Stimulated activated naive B cell treated with anti-CD40 and anti-IgM and Interleukin-4, amounts not matched to agents 10 μg/mL and 1 μg/mL and 100 μg/mL, for 72 hours (primary cell): ENCODE data around the gene HEXD.
"Not testable (repeated sequence)": the region's sequence is repeated elsewhere in the genome, so short reads cannot be mapped to it uniquely, and the experiment has no call there.

Experiments
- ATAC-seq, 2 donors: fragments of 150-1000 bp; cut with Tn5 transposase; replicated peaks; 2 replicates each; pipeline ENCODE4 v1.10.0; 2021; ENCODE audit warnings: moderate library complexity in 1 of 2
- DNase-seq: peaks from one replicate; pipeline ENCODE4 v3.0.0; 2021
- H3K27ac Mint-ChIP-seq: one replicate; pipeline ENCODE4 v1.8.0; 2022; ENCODE audit warnings: mild to moderate bottlenecking, mixed read lengths
- H3K27me3 Mint-ChIP-seq, 2 donors: one replicate each; pipeline ENCODE4 v1.8.0; 2022; ENCODE audit warnings: mixed read lengths in 2 of 2
- H3K36me3 Mint-ChIP-seq, 2 donors: one replicate each; pipeline ENCODE4 v1.8.0; 2022; ENCODE audit warnings: mixed read lengths in 2 of 2, mild to moderate bottlenecking in 1 of 2
- H3K4me1 Mint-ChIP-seq, 2 donors: one replicate each; pipeline ENCODE4 v1.8.0; 2022; ENCODE audit warnings: mixed read lengths in 2 of 2, mild to moderate bottlenecking in 1 of 2
- H3K4me3 Mint-ChIP-seq, 2 donors: one replicate each; pipeline ENCODE4 v1.8.0; 2022; ENCODE audit warnings: mild to moderate bottlenecking in 2 of 2, mixed read lengths in 2 of 2, moderate library complexity in 1 of 2
- H3K9me3 Mint-ChIP-seq, 2 donors: one replicate each; pipeline ENCODE4 v1.8.0; 2022; ENCODE audit warnings: mixed read lengths in 2 of 2, mild to moderate bottlenecking in 1 of 2

Gene HEXD

DNA sequence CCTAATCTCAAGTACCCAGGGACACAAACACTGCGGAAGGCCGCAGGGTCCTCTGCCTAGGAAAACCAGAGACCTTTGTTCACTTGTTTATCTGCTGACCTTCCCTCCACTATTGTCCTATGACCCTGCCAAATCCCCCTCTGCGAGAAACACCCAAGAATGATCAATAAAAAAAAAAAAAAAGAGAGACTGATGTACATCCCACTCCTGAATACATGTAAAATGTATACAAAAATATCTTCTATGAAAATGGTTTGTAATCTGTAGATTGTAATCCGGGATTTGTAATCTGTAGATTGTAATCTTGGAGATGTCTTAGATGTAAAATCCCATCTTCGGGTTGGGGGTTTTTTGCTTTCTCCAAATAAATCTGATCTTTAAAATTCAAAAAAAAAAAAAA lies 40.9 kb upstream of the HEXD start:
- Mint-ChIP-seq H3K27me3 (peaks cover 50 to 70% of the 10 kb centered on the region in 2 donors), H3K4me1 (peaks cover 17 to 24% of the 10 kb centered on the region in 2 donors)
- H3K9me3 Mint-ChIP-seq, DNase-seq, H3K4me3 Mint-ChIP-seq, H3K27ac Mint-ChIP-seq, ATAC-seq, H3K36me3 Mint-ChIP-seq: not testable (repeated sequence)

DNA sequence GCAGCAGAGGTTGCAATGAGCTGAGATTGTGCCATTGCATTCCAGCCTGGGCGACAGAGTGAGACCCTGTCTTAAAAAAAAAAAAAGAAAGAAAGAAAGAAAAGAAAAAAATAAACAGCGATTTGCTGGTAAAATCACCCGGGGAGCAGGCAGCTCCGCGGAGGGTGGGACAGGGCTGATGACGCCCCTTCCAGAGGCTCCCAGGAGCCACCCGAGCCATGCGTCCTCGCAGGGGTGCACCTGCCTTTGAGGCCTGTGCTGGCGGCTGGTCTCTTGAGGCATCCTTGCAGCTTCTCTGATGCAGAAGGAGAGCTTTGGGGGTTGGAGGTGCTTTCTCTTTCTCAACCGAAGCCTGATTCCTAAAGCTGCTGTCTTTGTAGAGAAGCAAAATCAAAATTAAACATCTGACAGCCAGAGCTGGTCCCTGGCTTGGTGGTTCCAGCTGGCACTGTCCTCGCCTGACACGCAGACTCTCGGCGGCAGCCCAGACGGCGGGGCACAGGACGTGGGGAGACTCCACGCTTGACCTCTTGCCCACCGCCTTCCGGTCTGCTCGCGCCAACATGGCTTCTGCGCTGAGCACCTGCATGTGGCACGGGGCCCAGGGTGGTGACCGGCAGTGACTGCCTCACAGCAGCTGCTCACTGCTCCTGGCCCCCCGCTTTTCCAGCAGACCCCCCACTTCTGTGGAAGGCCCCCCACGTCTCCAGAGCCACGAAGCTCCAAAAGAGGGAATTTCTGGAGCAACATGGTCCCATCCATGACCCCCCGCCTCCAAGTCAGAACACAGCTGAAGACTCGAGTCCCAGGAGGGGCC lies 40.0 kb upstream of the HEXD start:
- no peaks in the 10 kb centered on the region for H3K9me3 Mint-ChIP-seq
- no peak for ATAC-seq
- peaks cover 10 to 15% of the 10 kb centered on the region in 2 donors for H3K4me1 Mint-ChIP-seq
- no peak for DNase-seq
- H3K36me3 Mint-ChIP-seq: no peaks in the 10 kb centered on the region
- no peak overlapping the region for H3K27ac Mint-ChIP-seq
- H3K4me3 Mint-ChIP-seq: no peak overlapping the region
- H3K27me3 Mint-ChIP-seq: peaks cover 51 to 70% of the 10 kb centered on the region in 2 donors

DNA sequence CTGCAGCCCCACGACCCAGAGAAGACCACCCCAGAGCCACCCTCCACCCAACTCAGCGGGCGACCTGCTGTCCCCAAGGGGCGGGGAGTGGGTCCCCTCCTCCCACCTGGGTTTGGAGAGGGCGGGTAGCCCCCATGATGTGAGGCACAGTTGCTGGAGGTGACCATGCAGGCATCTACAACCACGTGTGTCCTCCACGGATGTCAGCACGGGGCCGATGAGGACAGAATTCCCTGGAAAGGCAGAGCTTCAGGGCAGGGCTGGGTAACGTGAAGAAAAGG lies 39.5 kb upstream of the HEXD start:
- Mint-ChIP-seq H3K4me3 (no peak overlapping the region), H3K27me3 (peaks cover 54 to 70% of the 10 kb centered on the region in 2 donors), H3K36me3 (no peaks in the 10 kb centered on the region), H3K27ac (no peak overlapping the region), H3K4me1 (peaks cover 10% of the 10 kb centered on the region in 2 donors), H3K9me3 (no peaks in the 10 kb centered on the region)
- ATAC-seq: no peak
- no peak for DNase-seq

GRCh38 chr17:82380860-82381702 lies 37.1 kb upstream of the HEXD start:
- Mint-ChIP-seq H3K27me3 (peaks cover 50 to 73% of the 10 kb centered on the region in 2 donors), H3K9me3 (no peaks in the 10 kb centered on the region), H3K27ac (no peak overlapping the region), H3K36me3 (no peaks in the 10 kb centered on the region), H3K4me1 (peaks cover 10% of the 10 kb centered on the region in 2 donors), H3K4me3 (no peak overlapping the region)
- DNase-seq: no peak
- no peak for ATAC-seq

DNA sequence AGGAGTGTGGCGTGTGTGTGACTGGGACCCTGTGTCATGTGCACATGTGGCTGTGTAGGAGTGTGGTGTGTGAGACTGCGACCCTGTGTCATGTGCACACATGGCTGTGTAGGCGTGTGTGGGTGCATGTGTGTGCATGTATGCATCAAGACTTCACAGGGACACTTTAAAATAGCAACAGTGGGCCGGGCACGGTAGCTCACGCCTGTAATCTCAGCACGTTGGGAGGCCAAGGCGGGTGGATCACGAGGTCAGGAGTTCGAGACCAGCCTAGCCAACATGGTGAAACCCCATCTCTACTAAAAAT lies 36.5 kb upstream of the HEXD start:
- not testable (repeated sequence) for H3K4me3 Mint-ChIP-seq, DNase-seq, H3K9me3 Mint-ChIP-seq, H3K36me3 Mint-ChIP-seq, ATAC-seq, H3K27ac Mint-ChIP-seq
- peaks cover 48 to 71% of the 10 kb centered on the region in 2 donors for H3K27me3 Mint-ChIP-seq
- peaks cover 10 to 14% of the 10 kb centered on the region in 2 donors for H3K4me1 Mint-ChIP-seq

GRCh38 chr17:82382220-82382932 lies 35.8 kb upstream of the HEXD start:
- not testable (repeated sequence) for ATAC-seq, H3K4me3 Mint-ChIP-seq, H3K27ac Mint-ChIP-seq, H3K9me3 Mint-ChIP-seq, H3K36me3 Mint-ChIP-seq, DNase-seq
- Mint-ChIP-seq H3K4me1 (peaks cover 10 to 14% of the 10 kb centered on the region in 2 donors), H3K27me3 (peaks cover 49 to 71% of the 10 kb centered on the region in 2 donors)

GRCh38 chr17:82382933-82383255 lies 35.3 kb upstream of the HEXD start:
- no peak overlapping the region for H3K4me3 Mint-ChIP-seq
- no peaks in the 10 kb centered on the region for H3K9me3 Mint-ChIP-seq
- H3K27me3 Mint-ChIP-seq: peaks cover 51 to 67% of the 10 kb centered on the region in 2 donors
- no peak for DNase-seq
- no peak overlapping the region for H3K27ac Mint-ChIP-seq
- no peaks in the 10 kb centered on the region for H3K36me3 Mint-ChIP-seq
- peaks cover 10 to 17% of the 10 kb centered on the region in 2 donors for H3K4me1 Mint-ChIP-seq
- ATAC-seq: no peak

DNA sequence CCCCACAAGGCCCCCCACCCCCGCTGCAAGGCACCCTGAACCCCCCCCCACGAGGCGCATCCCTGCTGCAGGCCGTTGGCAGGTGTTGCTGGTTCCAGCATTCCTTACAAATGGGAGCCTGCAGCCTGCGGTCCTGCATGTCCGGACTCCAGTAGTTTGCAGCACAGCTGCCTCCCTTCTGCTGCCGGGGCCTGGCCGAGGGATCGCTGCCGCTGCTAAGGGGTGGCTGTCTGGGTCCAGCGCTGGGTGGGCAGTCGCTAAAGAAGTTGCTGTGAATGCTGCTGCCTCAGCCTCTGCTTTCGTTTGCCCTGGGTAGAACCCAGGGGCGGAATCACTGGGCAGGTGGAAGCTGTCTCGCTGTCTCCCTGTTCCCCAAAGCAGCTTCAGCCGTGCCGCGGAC lies 34.7 kb upstream of the HEXD start:
- Mint-ChIP-seq H3K36me3 (no peaks in the 10 kb centered on the region), H3K9me3 (no peaks in the 10 kb centered on the region), H3K27ac (no peak overlapping the region), H3K4me3 (no peak overlapping the region), H3K27me3 (peaks cover 49 to 63% of the 10 kb centered on the region in 2 donors), H3K4me1 (peaks cover 10 to 17% of the 10 kb centered on the region in 2 donors)
- ATAC-seq: no peak
- DNase-seq: no peak

DNA sequence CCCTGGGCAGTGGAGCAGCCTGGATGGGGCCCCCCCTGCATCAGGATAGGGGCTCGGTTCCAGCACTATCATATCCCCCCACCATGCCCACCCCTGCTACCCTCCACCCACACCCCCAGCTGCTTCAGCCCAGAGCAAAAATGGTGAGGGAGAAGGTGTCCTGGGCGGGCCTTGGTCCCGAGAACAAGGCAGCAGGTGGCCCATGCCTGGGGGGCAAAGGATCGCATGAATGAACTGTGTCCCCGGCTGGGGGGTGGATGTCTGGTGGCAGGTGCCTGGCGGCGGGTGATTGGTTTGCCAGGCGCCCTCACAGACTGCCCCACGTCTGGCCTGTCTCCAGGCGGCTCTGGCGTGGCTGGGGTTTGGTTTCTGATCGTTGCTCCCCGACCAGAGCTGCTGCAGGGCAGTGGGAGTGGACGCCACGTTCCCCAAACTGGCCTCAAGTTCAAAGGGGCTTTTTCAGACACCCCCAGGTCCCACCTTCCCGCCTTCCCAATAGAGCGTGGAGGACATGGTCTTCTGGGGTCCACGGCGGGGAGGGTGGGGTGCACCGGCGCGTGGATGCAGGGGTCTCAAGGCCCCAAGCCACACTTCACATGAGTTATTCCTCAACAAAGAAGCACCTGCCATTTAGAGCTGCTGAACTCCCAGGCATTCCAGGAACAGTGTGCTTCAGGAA lies 34.0 kb upstream of the HEXD start:
- Mint-ChIP-seq H3K9me3 (no peaks in the 10 kb centered on the region), H3K4me1 (peaks cover 5 to 15% of the 10 kb centered on the region in 2 donors)

GRCh38 chr17:82384730-82385481 lies 33.2 kb upstream of the HEXD start:
- H3K4me1 Mint-ChIP-seq: peaks cover 5 to 13% of the 10 kb centered on the region in 2 donors
- no peak for DNase-seq
- H3K27ac Mint-ChIP-seq: no peak overlapping the region
- no peak overlapping the region for H3K4me3 Mint-ChIP-seq
- H3K27me3 Mint-ChIP-seq: peaks cover 41 to 53% of the 10 kb centered on the region in 2 donors
- ATAC-seq: no peak
- H3K9me3 Mint-ChIP-seq: no peaks in the 10 kb centered on the region
- no peaks in the 10 kb centered on the region for H3K36me3 Mint-ChIP-seq

More for the DNA sequence above, 34.0 kb upstream of the HEXD start:
- Mint-ChIP-seq H3K4me3 (peak overlapping the region in 1 of 2 donors; percentile 33), H3K36me3 (no peaks in the 10 kb centered on the region), H3K27me3 (peaks cover 44 to 56% of the 10 kb centered on the region in 2 donors), H3K27ac (no peak overlapping the region)
- DNase-seq: no peak
- no peak for ATAC-seq

- Mint-ChIP-seq H3K4me3 (no peak overlapping the region), H3K36me3 (no peaks in the 10 kb centered on the region), H3K9me3 (no peaks in the 10 kb centered on the region), H3K4me1 (peaks cover 5 to 11% of the 10 kb centered on the region in 2 donors), H3K27me3 (peaks cover 35 to 45% of the 10 kb centered on the region in 2 donors), H3K27ac (no peak overlapping the region)
- no peak for DNase-seq
- no peak for ATAC-seq
Measured at GRCh38 chr17:82385559-82386254, 32.4 kb upstream of the HEXD start.

DNA sequence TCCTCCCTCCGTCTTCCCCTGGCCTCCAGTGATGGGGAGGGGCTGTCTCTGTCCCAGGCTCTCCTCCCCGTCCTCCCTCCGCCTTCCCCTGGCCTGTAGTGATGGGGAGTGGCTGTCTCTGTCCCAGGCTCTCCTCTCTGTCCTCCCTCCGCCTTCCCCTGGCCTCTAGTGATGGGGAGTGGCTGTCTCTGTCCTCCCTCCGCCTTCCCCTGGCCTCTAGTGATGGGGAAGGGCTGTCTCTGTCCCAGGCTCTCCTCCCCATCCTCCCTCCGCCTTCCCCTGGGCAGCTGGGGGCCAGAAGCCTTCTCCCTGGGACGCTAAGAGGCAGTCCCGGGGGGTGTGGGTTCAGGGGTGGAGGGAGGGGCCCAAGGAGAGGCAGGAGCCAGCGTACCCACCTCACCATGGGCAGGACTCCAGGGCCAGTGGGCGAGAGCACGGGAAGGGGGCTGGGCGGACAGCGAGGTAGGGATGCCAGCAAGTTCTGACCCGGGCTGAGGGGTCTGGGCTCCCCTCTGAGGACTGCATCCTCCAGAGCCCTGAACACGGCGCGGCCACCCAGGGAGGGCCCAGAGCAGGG lies 31.8 kb upstream of the HEXD start:
- Mint-ChIP-seq H3K4me3 (no peak overlapping the region), H3K27ac (no peak overlapping the region), H3K9me3 (no peaks in the 10 kb centered on the region), H3K27me3 (peaks cover 28 to 39% of the 10 kb centered on the region in 2 donors), H3K4me1 (peaks cover 3 to 8% of the 10 kb centered on the region in 2 donors), H3K36me3 (no peaks in the 10 kb centered on the region)
- no peak for ATAC-seq
- DNase-seq: no peak
